ENCODE measurements around the gene CTDP1. TPM values are rescaled to one million over a fixed set of nuclear protein-coding genes. Genes with fewer than 3 reads are reported as not detected.
"Not testable (repeated sequence)": the region's sequence is repeated elsewhere in the genome, so short reads cannot be mapped to it uniquely, and the experiment has no call there.

CTDP1 gene
- total and polyA plus RNA-seq, 3 experiments from 2014 or later, result 31.0 to 38.0 (median 35.3) TPM

- H3K27me3 Mint-ChIP-seq; H3K27me3 ChIP-seq (ENCODE audit: insufficient read depth, low read length, poor library complexity, severe bottlenecking); H3K9me3 Mint-ChIP-seq; DNase-seq; H3K4me1 ChIP-seq (ENCODE audit: insufficient read depth, low read length); CTCF ChIA-PET; H3K9me3 ChIP-seq (ENCODE audit: low read length); H3K4me3 ChIP-seq (ENCODE audit: low read length); H3K27ac ChIP-seq (ENCODE audit: low read depth, low read length); POLR2A ChIA-PET: not testable (repeated sequence)
- peaks cover 5 to 17% (median 8%) of the 10 kb centered on the region in 3 donors for H3K4me1 Mint-ChIP-seq
- peaks cover 18% of the 10 kb centered on the region for H3K36me3 ChIP-seq (ENCODE audit: insufficient read depth, low read length)
- H3K27ac Mint-ChIP-seq, result peak overlapping the region in 2 of 8 donors; percentile 39 to 43
- H3K36me3 Mint-ChIP-seq, result peaks cover 19 to 89% (median 26%) of the 10 kb centered on the region in 3 donors
- H3K4me3 Mint-ChIP-seq, result peak overlapping the region in 1 of 7 donors; percentile 74
Observed at GRCh38 chr18:79719478-79720358, 40.1 kb downstream of the CTDP1 start.

GRCh38 chr18:79720359-79720733 is 40.7 kb downstream of the CTDP1 start:
- Histone ChIP-seq H3K27me3 (ENCODE audit: insufficient read depth, low read length, poor library complexity, severe bottlenecking) (no peaks in the 10 kb centered on the region), H3K9me3 (ENCODE audit: low read length) (no peaks in the 10 kb centered on the region), H3K4me3 (ENCODE audit: low read length) (no peak overlapping the region), H3K27ac (ENCODE audit: low read depth, low read length) (no peak overlapping the region), H3K36me3 (ENCODE audit: insufficient read depth, low read length) (peaks cover 13% of the 10 kb centered on the region), H3K4me1 (ENCODE audit: insufficient read depth, low read length) (no peaks in the 10 kb centered on the region)
- no peak for DNase-seq
- Mint-ChIP-seq H3K36me3 (peaks cover 23 to 90% (median 32%) of the 10 kb centered on the region in 3 donors), H3K4me1 (peaks cover 11 to 23% (median 14%) of the 10 kb centered on the region in 3 donors), H3K27me3 (no peaks in the 10 kb centered on the region), H3K9me3 (no peaks in the 10 kb centered on the region), H3K27ac (peak overlapping the region in 2 of 8 donors; percentile 36 to 39), H3K4me3 (no peak overlapping the region)
- ChIA-PET POLR2A (no interaction called here), CTCF (no interaction called here)

GRCh38 chr18:79723036-79723435 is 43.4 kb downstream of the CTDP1 start:
- CTCF ChIA-PET, result no interaction called here
- Histone ChIP-seq H3K27ac (ENCODE audit: low read depth, low read length) (no peak overlapping the region), H3K4me3 (ENCODE audit: low read length) (no peak overlapping the region), H3K4me1 (ENCODE audit: insufficient read depth, low read length) (no peaks in the 10 kb centered on the region), H3K27me3 (ENCODE audit: insufficient read depth, low read length, poor library complexity, severe bottlenecking) (no peaks in the 10 kb centered on the region), H3K36me3 (ENCODE audit: insufficient read depth, low read length) (peaks cover 7% of the 10 kb centered on the region), H3K9me3 (ENCODE audit: low read length) (no peaks in the 10 kb centered on the region)
- DNase-seq, result no peak
- H3K36me3 Mint-ChIP-seq, result peaks cover 35 to 92% (median 37%) of the 10 kb centered on the region in 3 donors
- POLR2A ChIA-PET, result no interaction called here
- H3K9me3 Mint-ChIP-seq, result peaks cover 0 to 2% (median 0%) of the 10 kb centered on the region in 5 donors
- H3K4me3 Mint-ChIP-seq, result no peak overlapping the region
- peak overlapping the region in 2 of 8 donors; percentile 29 to 66 for H3K27ac Mint-ChIP-seq
- H3K27me3 Mint-ChIP-seq, result no peaks in the 10 kb centered on the region
- peaks cover 23 to 37% (median 27%) of the 10 kb centered on the region in 3 donors for H3K4me1 Mint-ChIP-seq

GRCh38 chr18:79723628-79724027 is 44.0 kb downstream of the CTDP1 start:
- H3K27ac Mint-ChIP-seq, result peak overlapping the region in 4 of 8 donors; percentile 29 to 66 (median 49)
- Histone ChIP-seq H3K27me3 (ENCODE audit: insufficient read depth, low read length, poor library complexity, severe bottlenecking) (no peaks in the 10 kb centered on the region), H3K4me1 (ENCODE audit: insufficient read depth, low read length) (no peaks in the 10 kb centered on the region), H3K27ac (ENCODE audit: low read depth, low read length) (no peak overlapping the region), H3K36me3 (ENCODE audit: insufficient read depth, low read length) (peaks cover 11% of the 10 kb centered on the region), H3K9me3 (ENCODE audit: low read length) (no peaks in the 10 kb centered on the region), H3K4me3 (ENCODE audit: low read length) (no peak overlapping the region)
- peaks cover 0 to 2% (median 0%) of the 10 kb centered on the region in 5 donors for H3K9me3 Mint-ChIP-seq
- H3K36me3 Mint-ChIP-seq, result peaks cover 35 to 92% (median 43%) of the 10 kb centered on the region in 3 donors
- CTCF ChIA-PET, result no interaction called here
- POLR2A ChIA-PET, result no interaction called here
- no peaks in the 10 kb centered on the region for H3K27me3 Mint-ChIP-seq
- DNase-seq, result no peak
- peaks cover 23 to 37% (median 27%) of the 10 kb centered on the region in 3 donors for H3K4me1 Mint-ChIP-seq
- no peak overlapping the region for H3K4me3 Mint-ChIP-seq

- POLR2A ChIA-PET, result no interaction called here
- peaks cover 0 to 2% (median 0%) of the 10 kb centered on the region in 5 donors for H3K9me3 Mint-ChIP-seq
- H3K27me3 Mint-ChIP-seq, result no peaks in the 10 kb centered on the region
- Histone ChIP-seq H3K4me1 (ENCODE audit: insufficient read depth, low read length) (no peaks in the 10 kb centered on the region), H3K27ac (ENCODE audit: low read depth, low read length) (no peak overlapping the region), H3K4me3 (ENCODE audit: low read length) (no peak overlapping the region), H3K9me3 (ENCODE audit: low read length) (no peaks in the 10 kb centered on the region), H3K36me3 (ENCODE audit: insufficient read depth, low read length) (peaks cover 18% of the 10 kb centered on the region), H3K27me3 (ENCODE audit: insufficient read depth, low read length, poor library complexity, severe bottlenecking) (no peaks in the 10 kb centered on the region)
- no peak for DNase-seq
- peaks cover 23 to 37% (median 27%) of the 10 kb centered on the region in 3 donors for H3K4me1 Mint-ChIP-seq
- CTCF ChIA-PET, result no interaction called here
- peaks cover 33 to 92% (median 46%) of the 10 kb centered on the region in 3 donors for H3K36me3 Mint-ChIP-seq
- peak overlapping the region in 6 of 8 donors; percentile 43 to 75 (median 52) for H3K27ac Mint-ChIP-seq
- H3K4me3 Mint-ChIP-seq, result peak overlapping the region in 1 of 7 donors; percentile 73
Observed at GRCh38 chr18:79724299-79725080, 44.9 kb downstream of the CTDP1 start.

GRCh38 chr18:79725486-79725885 is 45.9 kb downstream of the CTDP1 start:
- no peaks in the 10 kb centered on the region for H3K27me3 Mint-ChIP-seq
- peaks cover 0 to 2% (median 0%) of the 10 kb centered on the region in 5 donors for H3K9me3 Mint-ChIP-seq
- H3K36me3 Mint-ChIP-seq, result peaks cover 30 to 92% (median 51%) of the 10 kb centered on the region in 3 donors
- Histone ChIP-seq H3K9me3 (ENCODE audit: low read length) (no peaks in the 10 kb centered on the region), H3K4me3 (ENCODE audit: low read length) (no peak overlapping the region), H3K4me1 (ENCODE audit: insufficient read depth, low read length) (no peaks in the 10 kb centered on the region), H3K27ac (ENCODE audit: low read depth, low read length) (no peak overlapping the region), H3K27me3 (ENCODE audit: insufficient read depth, low read length, poor library complexity, severe bottlenecking) (no peaks in the 10 kb centered on the region), H3K36me3 (ENCODE audit: insufficient read depth, low read length) (peaks cover 25% of the 10 kb centered on the region)
- ChIA-PET CTCF (no interaction called here), POLR2A (no interaction called here)
- H3K27ac Mint-ChIP-seq, result peak overlapping the region in 5 of 8 donors; percentile 23 to 79 (median 52)
- no peak for DNase-seq
- peak overlapping the region in 1 of 7 donors; percentile 32 for H3K4me3 Mint-ChIP-seq
- H3K4me1 Mint-ChIP-seq, result peaks cover 23 to 37% (median 27%) of the 10 kb centered on the region in 3 donors

- ChIA-PET CTCF (no interaction called here), POLR2A (no interaction called here)
- no peak overlapping the region for H3K27ac ChIP-seq (ENCODE audit: low read depth, low read length)
- H3K4me1 ChIP-seq (ENCODE audit: insufficient read depth, low read length), result no peaks in the 10 kb centered on the region
- peaks cover 33% of the 10 kb centered on the region for H3K36me3 ChIP-seq (ENCODE audit: insufficient read depth, low read length)
- DNase-seq, result no peak
- no peak overlapping the region for H3K4me3 ChIP-seq (ENCODE audit: low read length)
- H3K9me3 ChIP-seq (ENCODE audit: low read length), result peaks cover 6% of the 10 kb centered on the region
- Mint-ChIP-seq H3K27ac (no peak overlapping the region), H3K27me3 (no peaks in the 10 kb centered on the region), H3K36me3 (peaks cover 30 to 94% (median 59%) of the 10 kb centered on the region in 3 donors), H3K9me3 (peaks cover 0 to 12% (median 3%) of the 10 kb centered on the region in 5 donors), H3K4me3 (no peak overlapping the region), H3K4me1 (peaks cover 20 to 33% (median 27%) of the 10 kb centered on the region in 3 donors)
- H3K27me3 ChIP-seq (ENCODE audit: insufficient read depth, low read length, poor library complexity, severe bottlenecking), result no peaks in the 10 kb centered on the region
Observed at GRCh38 chr18:79726721-79727120, 47.1 kb downstream of the CTDP1 start.

GRCh38 chr18:79727211-79727610 is 47.6 kb downstream of the CTDP1 start:
- Mint-ChIP-seq H3K4me1 (peaks cover 20 to 33% (median 27%) of the 10 kb centered on the region in 3 donors), H3K27me3 (no peaks in the 10 kb centered on the region), H3K4me3 (no peak overlapping the region), H3K27ac (no peak overlapping the region), H3K9me3 (peaks cover 0 to 17% (median 8%) of the 10 kb centered on the region in 5 donors), H3K36me3 (peaks cover 31 to 96% (median 63%) of the 10 kb centered on the region in 3 donors)
- ChIA-PET CTCF (no interaction called here), POLR2A (no interaction called here)
- DNase-seq, result no peak
- Histone ChIP-seq H3K27me3 (ENCODE audit: insufficient read depth, low read length, poor library complexity, severe bottlenecking) (no peaks in the 10 kb centered on the region), H3K9me3 (ENCODE audit: low read length) (peaks cover 11% of the 10 kb centered on the region), H3K4me3 (ENCODE audit: low read length) (no peak overlapping the region), H3K4me1 (ENCODE audit: insufficient read depth, low read length) (no peaks in the 10 kb centered on the region), H3K36me3 (ENCODE audit: insufficient read depth, low read length) (peaks cover 38% of the 10 kb centered on the region), H3K27ac (ENCODE audit: low read depth, low read length) (no peak overlapping the region)
